SHP77 treated with DMSO at 0.1 percent for 48 hours (cell line): ENCODE results near the gene DONSON.
"Not testable (repeated sequence)": the region's sequence is repeated elsewhere in the genome, so short reads cannot be mapped to it uniquely, and the experiment has no call there.

Source experiments
- DNase-seq: peaks from one replicate; lab custom pipeline; 2025; lab: John Stamatoyannopoulos, UW

Gene DONSON, protein sequence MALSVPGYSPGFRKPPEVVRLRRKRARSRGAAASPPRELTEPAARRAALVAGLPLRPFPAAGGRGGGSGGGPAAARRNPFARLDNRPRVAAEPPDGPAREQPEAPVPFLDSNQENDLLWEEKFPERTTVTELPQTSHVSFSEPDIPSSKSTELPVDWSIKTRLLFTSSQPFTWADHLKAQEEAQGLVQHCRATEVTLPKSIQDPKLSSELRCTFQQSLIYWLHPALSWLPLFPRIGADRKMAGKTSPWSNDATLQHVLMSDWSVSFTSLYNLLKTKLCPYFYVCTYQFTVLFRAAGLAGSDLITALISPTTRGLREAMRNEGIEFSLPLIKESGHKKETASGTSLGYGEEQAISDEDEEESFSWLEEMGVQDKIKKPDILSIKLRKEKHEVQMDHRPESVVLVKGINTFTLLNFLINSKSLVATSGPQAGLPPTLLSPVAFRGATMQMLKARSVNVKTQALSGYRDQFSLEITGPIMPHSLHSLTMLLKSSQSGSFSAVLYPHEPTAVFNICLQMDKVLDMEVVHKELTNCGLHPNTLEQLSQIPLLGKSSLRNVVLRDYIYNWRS

DNA sequence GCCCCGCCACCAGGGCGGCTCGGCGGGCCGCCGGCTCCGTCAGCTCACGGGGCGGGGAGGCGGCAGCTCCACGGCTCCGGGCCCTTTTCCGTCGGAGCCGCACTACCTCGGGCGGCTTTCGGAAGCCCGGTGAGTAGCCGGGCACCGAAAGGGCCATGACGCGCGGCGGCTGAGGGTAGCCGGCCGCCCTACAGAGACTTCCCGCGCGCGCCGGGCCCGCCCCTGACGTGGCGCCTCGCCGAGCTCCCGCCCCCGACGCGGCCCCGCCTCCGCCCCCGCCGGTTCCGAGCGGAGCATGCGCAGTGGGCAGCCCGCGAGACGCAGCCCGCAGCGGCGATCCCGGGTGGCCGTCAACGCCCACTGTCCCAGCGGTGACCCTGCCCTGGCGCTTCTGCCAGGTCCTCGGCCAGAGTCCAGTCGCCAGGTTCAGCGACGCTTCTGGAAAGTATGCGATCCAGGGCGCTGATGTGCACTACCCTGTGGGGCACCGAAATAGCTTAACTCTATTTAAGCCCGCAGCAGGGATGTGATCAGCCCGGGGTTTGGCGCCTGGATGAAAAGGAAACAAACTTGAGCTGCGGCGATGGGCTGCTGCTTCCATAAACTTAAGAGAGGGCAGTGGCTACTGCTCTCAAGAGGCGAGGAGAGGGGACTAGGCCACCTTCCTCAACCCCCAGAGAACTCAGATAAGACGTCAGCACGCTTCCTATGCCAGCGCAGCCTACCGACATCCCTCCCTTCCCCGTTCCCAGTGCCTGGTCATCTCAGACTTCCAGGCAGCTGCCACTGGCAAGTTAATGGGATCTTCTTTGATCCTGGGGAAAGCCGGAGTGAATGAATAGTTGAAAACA, at the start of gene DONSON:
Gene DONSON, minus strand, starts transcription at position 200 of the 851 bp plus-strand sequence. Its CDS starts 43 bp downstream, at position 157.
- peak; percentile 53 for DNase-seq

DNA sequence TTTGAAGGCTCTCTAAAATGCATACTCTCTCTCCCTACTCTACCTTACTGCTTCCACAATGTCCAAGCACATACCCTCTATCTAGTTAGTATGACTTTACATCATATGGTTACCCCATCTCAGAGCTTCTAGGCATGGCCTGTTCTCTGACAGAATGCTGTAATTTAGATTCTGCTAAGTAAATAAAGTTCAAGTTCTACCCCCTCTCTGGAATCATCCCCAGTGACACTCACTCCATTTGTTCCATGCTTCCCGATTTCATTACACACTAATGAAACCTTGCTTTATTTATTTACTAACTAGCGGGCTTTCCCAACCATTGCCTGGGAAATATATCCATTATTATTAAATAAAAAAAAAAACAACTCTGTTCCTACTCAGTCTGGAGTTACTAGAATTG, 45.8 kb upstream of the DONSON start:
- no peak for DNase-seq

DNA sequence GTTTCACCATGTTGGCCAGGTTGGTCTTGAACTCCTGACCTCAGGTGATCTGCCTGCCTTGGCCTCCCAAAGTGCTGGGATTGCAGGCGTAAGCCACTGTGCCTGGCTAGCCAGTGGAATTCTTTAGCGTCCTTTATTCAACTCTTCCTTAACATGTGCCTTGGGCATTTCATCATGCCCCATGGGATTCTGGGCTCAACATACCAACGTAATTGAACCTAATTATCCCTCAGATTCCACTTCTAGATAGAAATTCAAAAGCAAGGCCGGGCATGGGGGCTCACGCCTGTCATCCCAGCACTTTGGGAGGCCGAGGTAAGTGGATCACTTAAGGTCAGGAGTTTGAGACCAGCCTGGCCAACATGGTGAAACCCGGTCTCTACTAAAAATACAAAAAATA, 37.7 kb upstream of the DONSON start:
- DNase-seq, result not testable (repeated sequence)

DNA sequence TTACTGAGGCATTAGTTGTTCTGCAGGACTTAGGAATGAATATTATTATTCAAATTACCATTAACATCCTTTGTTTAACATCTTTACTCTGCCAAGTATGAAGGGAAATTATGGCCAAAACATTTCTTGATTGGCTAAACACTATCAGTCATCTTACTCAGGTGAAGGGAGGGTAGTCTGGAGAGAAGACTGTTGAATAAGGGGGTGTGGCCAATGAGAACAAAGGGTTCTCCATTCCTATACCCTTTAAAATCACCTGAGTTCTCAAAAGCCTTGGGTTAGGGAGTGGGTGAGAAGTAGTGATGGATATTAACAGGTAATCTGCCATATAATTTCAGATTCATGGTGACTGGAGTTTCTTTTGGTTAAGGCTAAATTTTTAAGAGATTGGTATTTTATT, 33.8 kb upstream of the DONSON start:
- DNase-seq, result no peak

DNA sequence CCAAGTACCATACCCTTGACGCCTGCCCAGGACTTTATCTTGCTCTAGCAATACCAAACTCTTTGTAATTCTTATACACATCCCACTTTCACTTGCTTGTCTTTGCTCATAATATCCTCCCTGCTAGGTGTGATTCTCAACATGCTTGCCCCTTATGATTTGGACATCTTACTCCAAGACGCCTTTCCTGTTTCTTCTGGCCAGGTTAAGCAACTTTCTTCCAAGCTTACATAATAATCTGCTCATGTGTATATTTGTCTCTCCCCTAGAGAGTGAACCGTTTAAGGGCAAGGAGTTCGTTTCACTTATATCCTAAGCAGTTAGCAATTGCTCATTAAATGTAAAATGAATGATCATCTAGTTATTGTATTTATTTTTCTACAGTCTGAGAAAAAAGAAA, 31.2 kb upstream of the DONSON start:
- DNase-seq, result no peak

DNA sequence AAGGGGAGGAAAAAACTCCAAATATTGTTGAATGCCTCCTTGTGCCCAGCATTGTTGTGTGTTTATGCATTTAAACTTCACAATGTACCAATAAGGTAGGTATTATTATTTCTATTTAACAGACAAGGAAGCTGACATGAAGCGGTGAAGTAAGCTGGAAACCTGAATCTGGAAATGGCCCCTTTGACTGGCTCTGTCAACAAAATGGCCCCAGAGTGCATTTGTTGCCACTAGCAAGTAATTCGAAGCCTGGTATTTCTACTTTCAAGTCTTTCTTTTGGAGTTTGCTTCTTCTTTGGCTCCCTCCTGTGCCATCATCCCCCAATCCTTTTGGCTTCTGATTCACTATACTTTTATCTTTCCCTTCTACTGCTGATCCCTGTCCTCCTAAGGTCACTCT, 29.9 kb upstream of the DONSON start:
- no peak for DNase-seq

DNA sequence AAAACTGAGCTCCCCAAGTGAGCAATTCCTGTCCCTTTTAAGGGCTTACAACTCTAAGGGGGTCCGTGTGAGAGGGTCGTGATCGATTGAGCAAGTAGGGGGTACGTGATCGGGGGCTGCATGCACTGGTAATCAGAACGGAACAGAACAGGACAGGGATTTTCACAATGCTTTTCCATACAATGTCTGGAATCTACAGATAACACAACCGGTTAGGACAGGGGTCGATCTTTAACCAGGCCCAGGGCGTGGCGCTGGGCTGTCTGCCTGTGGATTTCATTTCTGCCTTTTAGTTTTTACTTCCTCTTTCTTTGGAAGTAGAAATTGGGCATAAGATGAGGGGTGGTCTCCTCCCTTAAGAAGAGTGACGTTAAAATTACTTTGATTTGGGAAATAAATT, 29.1 kb upstream of the DONSON start:
- DNase-seq, result not testable (repeated sequence)

DNA sequence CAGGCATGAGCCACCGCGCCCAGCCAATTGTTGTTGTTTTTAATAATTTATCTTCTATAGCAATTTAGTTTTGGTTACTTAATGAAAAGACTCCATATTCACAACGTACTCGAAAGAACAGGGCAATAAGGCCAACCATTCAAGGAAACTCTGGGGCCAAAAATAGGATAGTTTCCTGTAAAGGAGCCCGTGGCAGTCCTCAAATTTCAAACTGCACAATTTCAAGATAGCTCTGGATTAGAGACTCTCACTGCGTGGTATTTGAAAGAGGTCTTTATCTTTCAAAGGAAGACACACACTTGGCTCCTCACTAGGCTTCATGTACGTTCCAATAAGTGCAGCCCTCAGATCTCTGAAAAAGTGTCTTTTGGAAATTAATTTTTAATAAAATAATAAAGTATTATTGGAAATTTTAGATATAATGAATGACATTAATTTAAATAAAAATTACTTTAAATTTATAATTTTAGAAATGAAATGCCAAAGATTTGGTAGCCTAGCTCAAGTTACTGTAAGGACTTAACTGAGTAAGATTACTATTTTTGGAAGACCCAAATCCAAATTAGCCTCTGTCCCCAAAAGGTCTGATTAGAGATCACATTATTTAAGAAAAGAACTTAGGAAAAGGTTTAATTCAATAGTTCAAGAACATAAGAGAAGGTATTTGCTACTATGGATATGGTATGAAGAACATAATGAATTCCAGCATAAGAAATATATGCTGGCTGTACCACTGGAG, 22.7 kb upstream of the DONSON start:
- no peak for DNase-seq

DNA sequence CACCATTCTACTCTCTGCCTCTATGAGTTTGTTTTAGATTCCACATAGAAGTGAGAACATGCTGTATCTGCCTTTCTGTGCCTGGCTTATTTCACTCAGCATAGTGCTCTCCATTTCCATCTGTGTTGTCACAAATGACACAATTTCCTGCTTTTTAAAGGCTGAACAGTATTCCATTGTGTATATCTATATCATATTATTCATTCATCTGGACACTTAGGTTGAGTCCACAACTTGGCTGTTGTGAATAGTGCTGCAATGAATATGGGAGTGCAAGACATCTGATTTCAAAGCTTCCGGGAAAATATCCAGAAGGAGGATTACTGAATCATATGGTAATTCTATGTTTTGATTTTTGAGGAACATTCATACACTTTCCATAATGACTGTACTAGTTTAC, 20.1 kb upstream of the DONSON start:
- no peak for DNase-seq

DNA sequence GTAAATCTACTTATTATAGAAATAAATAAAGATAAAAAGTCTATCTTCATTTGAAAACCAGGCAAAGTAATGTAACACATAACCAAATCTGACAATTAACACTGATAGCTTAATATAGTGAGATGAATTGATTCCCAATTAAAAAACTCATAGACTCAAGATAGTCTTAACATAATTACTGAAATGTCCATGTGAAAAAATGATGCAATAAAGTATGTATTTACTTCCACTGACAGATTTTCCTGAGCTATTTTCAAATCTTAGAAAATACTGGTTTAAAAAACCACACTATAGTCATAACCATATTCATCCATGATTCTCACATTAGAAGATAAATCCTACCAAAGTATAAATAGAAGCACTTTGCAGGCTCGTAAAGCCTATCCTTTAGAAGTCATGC, 9.6 kb upstream of the DONSON start:
- DNase-seq, result no peak

DNA sequence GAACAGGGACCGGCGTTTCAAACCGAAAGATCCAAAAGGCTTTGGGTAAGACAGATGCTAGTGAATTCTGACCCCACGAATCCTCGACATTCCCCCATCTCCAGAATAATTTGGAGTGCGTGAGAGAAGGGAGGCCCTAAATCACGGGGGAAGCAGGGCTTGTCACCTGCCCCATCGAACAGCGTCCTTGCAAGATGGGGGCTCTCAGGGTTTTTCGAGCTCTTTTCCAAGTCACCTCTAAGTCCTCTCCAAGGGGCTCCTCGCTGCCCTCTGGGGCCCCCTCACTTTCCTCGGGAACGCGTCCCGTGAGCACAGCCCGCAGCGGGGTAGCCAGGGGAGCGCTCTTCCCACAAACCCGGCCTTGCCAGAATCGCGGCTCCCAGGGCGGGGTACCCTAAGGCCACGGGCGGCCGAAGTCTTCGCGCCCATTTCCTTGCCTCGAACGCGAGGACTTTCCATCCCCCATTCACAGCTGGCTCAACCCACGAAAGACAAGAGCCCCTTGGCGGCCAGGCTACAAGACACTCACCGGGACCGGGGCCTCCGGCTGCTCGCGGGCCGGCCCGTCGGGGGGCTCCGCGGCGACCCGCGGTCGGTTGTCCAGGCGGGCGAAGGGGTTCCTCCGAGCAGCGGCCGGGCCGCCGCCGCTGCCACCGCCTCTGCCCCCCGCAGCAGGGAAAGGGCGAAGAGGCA, 546 bp downstream of the DONSON start:
- DNase-seq, result no peak

DNA sequence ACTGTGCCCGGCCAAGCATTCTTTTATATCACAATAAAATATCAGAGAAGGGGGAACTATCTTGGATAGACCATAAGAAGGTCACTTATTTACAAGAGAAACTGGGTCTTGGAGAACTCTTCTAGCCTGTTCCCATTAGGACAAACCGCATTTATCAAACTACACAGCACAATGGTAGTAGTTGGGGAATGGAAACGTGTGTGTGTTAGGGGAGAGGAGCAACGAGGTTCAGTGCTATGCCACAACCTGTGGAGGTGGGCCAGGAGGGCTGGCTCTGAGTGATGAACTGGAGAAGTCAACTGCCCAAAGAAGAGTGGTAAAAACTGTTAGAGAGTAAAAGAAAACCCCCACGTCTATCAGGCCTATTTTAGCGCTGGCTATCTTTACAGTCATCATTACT, 1.6 kb downstream of the DONSON start:
- DNase-seq, result no peak

DNA sequence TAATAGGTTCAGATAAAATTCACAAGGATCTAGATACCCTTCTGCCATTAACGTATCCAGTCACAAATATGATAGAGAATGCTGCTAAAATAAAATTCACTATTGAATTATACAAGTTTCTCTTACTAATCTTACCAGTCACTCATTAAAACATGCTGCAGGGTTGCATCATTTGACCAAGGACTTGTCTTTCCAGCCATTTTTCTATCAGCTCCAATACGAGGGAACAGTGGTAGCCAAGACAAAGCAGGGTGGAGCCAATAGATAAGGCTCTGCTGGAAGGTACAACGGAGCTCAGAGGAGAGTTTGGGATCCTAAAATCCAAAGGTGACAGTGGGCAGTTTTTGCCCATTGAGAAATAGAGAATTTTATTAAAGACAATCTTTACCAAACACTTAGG, 4.0 kb downstream of the DONSON start:
- DNase-seq, result no peak

DNA sequence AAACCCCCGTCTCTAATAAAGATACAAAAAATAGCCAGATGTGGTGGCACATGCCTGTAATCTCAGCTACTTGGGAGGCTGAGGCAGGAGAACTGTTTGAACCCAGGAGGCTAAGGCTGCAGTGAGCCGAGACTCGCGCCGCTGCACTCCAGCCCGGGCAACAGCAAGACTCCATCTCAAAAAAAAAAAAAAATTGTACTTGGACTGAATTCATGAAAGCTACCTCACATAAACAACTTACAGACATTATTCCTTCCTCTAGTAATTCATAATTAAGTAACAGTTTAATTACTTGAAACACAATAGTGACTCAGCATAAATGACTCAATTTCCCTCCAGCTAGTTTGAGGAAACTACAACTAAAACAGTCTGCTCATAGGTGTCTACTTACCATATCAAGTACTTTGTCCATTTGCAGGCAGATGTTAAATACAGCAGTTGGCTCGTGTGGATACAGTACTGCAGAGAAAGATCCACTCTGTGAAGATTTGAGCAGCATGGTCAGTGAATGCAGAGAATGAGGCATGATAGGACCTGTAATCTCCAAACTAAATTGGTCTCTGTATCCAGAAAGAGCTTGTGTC, 9.4 kb downstream of the DONSON start:
- no peak for DNase-seq

DNA sequence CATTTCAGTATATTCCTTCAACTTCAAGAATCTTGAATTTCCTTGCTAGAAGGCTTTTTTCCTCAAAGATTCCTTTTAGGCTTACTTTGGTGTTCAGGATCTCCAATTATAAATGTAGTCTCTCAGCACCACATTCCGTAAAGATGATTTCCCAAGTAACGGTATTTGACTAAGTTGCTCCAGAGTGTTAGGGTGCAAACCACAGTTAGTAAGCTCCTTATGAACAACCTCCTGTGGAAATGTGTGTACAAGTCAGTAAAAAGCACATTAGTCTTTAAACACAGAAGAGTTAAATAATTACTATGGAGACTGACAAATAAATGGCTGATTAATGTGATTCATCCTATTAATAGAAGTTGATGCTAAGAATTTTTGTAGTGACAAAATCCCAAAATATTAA, 10.3 kb downstream of the DONSON start:
- no peak for DNase-seq

DNA sequence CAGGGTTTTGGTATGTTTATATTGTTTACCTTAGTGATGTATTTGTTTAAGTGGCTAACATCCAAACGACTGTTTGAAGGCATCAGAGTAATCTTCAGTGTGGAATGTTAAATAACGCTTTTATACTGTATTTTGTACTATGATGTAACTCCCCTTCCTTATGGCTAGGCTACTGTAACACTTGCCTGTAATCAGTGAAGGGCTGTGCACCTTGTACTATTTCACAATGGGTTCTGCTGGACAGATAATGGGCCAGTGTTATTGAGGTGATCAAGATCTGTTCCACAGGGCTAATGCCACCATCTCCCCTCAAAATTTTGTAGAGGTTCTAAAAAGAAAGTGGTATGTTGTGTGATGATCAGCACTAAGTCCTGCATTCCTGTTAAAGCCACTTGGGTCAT, 11.7 kb downstream of the DONSON start:
- DNase-seq, result not testable (repeated sequence)

DNA sequence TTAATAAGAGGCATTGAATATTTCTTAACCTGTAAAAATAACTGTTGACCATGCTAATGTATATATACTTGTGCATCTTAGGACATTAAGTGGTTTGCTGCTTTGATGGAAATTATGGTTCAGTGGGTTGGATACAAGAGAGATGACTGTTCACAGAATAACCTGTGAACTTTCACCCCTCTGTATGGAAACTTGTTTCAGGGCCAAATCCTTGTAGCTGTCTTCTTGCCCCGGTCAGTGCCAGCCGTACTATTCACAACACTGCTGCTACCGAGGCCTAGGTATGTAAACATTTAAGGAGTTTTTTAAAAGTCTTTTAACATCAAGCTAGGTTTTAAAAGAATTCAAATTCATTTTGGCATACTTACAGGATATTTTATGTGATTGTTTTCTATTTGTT, 16.1 kb downstream of the DONSON start:
- DNase-seq, result no peak

DNA sequence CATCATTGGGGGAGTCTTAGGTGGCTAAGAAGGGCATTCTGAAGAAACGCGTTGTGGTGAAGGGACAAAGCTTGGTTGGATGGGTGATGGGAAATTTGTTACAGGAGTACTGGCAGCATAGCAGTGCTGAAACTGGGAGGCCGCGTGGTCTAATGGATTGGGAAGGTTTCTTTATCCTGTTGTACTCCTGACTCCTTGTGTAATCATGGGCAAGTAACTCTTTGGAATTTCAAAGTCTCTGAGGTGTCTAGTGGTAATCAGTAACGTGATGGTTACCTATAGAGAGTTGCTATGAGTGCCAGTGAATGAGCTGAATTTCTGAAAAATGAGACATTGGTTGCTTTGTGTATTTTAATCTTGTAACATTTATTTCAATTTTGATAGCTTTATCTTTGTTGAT, 18.5 kb downstream of the DONSON start:
- no peak for DNase-seq

DNA sequence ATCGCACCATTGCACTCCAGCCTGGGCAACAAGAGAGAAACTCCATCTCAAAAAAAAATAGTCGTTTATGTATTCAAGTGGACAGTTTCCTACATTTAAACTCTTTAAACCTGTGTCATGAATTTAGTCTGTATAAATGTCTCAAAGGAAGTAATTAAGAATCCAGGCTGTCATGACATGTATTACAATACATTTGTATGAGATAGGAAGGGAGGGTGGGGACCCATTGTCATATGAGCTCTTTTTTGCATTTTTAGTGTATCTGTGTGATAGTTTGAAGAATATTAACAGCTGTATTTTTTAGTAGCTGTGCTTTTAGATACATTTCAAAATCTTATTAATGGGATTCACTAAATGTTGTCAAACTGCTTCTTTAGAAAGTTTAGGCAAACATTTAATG, 20.0 kb downstream of the DONSON start:
- no peak for DNase-seq

DNA sequence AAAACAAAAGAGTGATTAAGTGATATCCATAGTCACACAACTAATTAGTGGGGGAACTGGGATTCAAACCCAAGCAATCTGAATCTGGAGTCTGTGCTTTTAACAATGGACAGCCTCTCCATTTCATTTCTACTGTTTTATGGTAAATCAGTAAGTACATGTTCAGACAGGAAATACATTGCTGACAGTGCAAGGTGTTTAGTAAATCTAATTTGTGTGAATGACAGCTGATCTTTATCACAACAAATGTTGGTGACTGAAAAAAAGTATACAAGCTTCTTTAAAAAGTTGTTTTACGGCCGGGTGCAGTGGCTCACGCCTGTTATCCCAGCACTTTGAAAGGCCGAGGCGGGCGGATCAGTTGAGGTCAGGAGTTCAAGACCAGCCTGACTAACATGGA, 20.6 kb downstream of the DONSON start:
- no peak for DNase-seq

DNA sequence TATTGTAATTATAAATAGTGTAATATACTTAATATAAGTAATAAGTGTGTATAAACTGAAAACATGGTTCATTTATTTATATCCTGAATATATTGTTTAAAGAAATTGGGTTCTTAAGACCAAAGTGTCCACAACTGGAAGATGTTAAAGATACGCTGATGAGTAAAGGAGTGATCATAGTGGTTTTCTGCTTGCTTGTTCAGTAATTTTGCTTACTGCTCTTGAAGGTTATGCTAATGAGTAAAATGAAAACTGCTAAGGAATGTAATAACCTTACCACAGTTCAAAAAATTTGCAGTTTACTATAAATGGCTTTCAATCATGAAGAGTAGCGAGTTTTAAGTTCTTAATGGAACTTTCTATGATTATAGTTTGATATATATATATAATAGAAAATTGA, 22.0 kb downstream of the DONSON start:
- no peak for DNase-seq
